Fibroblast of the conjunctiva (primary cell): Measurements from ENCODE around the gene BMS1.
A peak's percentile ranks its signal among the peaks of the same experiment; 100 is the strongest.
"Not testable (repeated sequence)": the region's sequence is repeated elsewhere in the genome, so short reads cannot be mapped to it uniquely, and the experiment has no call there.

Source experiments
- DNase-seq: peaks from one replicate; pipeline ENCODE4 v3.0.0-alpha.2; 2010; ENCODE audit warnings: low read depth

BMS1 gene

GRCh38 chr10:42865716-42866114, 83.1 kb downstream of the BMS1 start:
- no peak for DNase-seq

- peak; percentile 42 for DNase-seq
These were observed 83.8 kb downstream of the BMS1 start for GRCh38 chr10:42866115-42866995.

DNA sequence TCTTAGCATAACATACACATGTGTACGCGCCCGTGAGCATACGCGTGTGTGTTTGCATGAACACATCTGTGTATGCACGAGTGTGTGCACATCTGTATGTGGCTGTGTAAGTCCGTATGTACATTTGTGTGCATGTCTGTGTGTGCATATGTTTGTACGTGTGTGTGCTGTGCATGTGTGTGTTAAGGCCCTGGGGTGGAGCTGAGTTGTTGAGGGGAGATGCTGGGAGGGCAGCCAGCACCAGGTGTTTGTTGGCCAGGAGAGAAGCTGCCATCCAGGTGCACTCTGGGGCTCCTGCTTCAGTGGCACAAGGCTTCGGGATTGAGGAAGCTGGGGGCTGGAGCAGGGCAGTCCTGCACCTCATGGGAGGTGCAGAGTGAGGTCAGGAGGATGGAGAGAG, 85.0 kb downstream of the BMS1 start:
- no peak for DNase-seq

DNA sequence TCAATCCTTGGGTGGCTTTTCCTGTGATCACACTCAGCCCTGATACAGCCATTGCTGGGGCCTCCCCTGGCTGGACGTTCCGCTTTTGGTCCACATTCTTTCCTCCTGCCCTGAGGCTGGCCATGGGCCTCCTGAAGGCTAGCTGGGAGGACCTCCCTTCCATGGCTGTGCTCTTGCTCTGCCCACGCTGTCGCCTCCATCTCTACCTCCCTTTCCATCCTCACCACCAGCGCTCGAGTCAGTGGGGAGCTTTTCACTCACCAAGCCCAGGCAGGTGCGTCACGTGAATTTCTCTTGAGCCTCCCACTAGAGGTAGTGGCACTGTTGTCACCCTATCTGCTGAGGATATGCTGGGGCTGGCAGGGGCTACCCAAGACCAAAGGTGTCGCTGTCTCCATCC, 85.9 kb downstream of the BMS1 start:
- DNase-seq = no peak

- no peak for DNase-seq
These were observed 87.4 kb downstream of the BMS1 start for GRCh38 chr10:42869977-42870350.

DNA sequence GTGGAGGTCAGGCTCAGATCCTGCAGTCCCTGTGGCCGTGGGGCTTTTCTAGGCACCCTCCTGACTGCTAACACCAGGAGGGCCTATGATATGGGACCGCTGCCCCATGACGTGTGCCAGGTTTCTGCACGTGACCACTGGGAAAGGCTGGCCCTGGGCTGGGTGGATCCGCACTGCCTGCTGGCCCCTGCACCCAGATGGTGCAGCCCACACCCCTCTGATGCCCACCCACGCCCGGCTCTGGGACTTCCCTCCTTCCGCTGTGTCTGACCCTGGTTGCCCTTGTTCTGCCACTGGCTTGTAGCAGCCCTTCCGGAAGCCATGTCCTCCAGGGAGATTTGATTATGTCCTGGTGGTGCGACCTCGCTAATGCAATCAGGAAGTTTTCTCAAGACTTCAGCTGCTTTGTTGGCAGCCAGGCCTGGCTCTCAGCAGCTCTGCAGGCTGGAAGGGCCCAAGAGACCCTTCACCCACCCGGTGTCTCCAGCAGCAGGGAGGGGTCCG, 88.6 kb downstream of the BMS1 start:
- DNase-seq = not testable (repeated sequence)

DNA sequence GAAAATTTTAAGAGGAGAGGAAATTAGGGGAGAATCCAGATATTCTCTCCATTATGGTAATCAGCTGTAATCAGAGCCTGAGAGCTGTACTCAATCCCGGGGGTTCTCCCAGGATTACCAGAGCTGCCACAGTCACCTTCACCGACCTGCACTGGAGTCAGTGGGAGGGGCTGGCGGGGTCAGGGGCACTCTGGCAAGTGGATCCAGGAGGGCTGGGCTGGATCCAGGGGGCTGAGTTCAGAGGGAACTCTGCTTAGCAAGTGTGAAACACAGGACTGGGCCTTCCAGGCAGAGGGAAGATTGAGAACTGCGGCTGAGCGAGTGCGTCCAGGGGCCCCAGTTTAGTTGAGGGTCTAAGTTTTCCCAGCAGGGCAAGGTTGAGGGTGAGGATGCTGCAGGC, 89.2 kb downstream of the BMS1 start:
- no peak for DNase-seq

GRCh38 chr10:42872865-42873435, 90.4 kb downstream of the BMS1 start:
- no peak for DNase-seq

GRCh38 chr10:42874713-42875387, 92.3 kb downstream of the BMS1 start:
- DNase-seq = no peak

- DNase-seq = no peak
These were observed 92.8 kb downstream of the BMS1 start for GRCh38 chr10:42875388-42875755.

DNA sequence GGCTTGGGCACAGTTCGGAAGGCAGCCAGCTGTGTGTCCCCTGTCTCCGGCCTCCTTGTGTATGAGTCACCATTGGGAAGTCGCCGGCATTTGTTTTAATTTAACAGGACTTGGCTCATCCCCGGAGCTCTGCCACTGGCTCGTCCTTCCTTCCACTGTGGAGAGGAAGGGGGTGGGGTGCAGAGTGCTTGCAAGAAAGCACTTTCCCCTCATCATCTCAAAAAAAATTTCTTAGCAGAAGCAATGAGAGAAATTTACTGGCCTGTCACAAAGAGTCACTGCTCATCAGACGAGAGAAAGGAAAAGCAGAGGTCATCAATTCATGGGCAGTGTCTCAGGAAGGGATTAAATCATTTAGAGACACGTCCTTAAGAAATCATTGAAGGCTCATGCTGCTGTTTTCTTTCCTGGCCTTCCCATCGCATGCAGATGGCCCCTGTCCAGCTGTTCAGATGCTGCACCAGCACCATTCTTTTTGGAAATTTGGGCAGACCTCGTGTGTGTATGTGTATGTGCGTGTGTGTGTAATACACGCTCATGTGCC, 93.3 kb downstream of the BMS1 start:
- DNase-seq = no peak

- no peak for DNase-seq
These were observed 93.9 kb downstream of the BMS1 start for GRCh38 chr10:42876476-42876875.

- no peak for DNase-seq
These were observed 94.3 kb downstream of the BMS1 start for GRCh38 chr10:42876945-42877344.

GRCh38 chr10:42877496-42878030, 95.0 kb downstream of the BMS1 start:
- DNase-seq = no peak

- no peak for DNase-seq
These were observed 95.7 kb downstream of the BMS1 start for GRCh38 chr10:42878134-42878820.

DNA sequence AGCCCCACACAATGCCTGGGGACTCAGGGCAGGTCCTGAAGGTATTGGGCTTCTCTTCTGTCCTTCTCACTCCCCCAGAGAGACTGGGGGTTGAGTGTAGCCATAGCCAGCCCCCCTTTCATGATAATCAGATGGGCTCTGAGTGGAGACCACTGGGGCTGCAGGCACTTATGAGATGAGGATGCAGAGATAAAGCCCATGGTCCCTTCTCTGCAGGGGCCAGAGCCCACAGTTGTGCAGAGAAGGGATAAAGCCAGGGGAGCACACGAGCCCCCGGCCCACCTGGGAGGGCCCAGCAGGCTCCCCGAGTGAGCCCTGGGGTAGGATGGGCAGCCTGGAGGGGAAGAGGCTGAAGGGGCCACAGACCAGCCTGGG, 96.2 kb downstream of the BMS1 start:
- DNase-seq = no peak

DNA sequence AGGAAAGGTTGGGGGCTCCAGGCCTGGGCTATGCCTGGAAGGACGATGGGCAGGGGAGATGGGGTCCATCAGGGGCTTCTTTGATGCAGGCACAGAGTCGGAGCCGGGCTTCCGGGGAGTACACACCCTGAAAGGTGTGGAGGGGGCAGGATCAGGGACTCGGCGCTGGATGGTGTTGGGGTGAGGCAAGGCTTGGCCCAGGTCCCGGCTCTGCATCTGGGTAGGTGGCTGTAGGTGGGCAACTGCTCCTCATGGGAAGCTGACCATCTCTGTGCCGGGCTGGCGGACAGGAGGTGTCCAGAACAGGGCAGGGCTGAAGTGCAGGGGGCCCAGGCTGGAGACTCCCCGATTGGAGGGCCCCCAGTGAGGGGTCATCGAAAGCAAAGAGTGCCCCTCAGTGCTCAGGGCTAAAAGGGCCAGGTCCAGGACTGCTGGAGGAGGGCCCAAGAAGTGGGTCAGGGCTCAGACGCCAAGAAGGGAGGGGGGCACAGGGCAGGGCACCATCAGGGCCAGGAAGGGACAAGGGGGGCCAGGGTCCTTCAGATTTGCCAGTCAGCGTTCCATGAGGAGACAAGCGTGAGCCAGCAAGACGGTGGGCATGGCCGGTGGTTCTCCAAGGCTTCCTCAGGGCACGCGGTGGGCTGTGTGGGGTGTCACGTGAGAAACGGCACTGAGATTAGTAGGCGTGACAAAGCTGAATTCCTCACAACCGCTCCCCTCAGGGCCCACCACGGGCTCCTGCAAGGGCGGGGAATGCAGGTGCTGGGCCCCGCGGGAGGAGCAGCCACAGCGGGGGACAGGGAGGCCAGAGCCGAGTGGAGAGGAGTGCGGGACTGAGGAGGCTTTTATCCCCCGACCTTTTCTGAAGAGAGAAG, 97.0 kb downstream of the BMS1 start:
- DNase-seq = no peak

DNA sequence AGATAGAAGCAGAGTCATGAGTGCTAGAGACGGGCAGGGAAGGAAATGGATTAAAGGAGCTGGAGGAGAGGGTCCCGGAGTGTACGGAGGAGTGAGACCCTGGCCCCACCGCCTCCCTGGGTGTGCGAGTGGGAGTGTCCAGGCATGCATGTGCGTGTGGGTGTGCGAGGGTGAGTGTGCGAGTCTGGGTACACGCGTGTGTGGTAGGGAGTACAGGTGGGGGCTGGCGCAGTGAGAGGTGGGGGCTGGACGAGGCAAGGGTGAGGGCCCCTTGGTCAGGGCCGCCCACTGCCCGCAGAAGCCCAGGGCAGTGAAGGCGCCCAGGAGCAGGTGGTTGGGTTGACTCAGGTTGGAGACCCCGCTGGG, 97.6 kb downstream of the BMS1 start:
- DNase-seq = no peak

- no peak for DNase-seq
These were observed 100.0 kb downstream of the BMS1 start for GRCh38 chr10:42882597-42882996.
